Activated B cell treated with CpG ODN at 0.5 μM for 24 hours (primary cell): ENCODE measurements around the gene ANKS1B. TPM values are rescaled to one million over a fixed set of nuclear protein-coding genes. Genes with fewer than 3 reads are reported as not detected.

Experiments
- ATAC-seq: fragments of 200-7000 bp; cut with Tn5 transposase; one replicate; pipeline ENCODE4 v1.10.0; 2021; ENCODE audit warnings: low read depth, mild to moderate bottlenecking, moderate library complexity
- CTCF ChIA-PET: fragments of 350-600 bp; sonication (Branson Sonifier 250); formaldehyde crosslinking; loops from one replicate; lab custom pipeline; 2021; ENCODE audit warnings: antibody characterized with exemption; lab: Charles Lee
- POLR2A ChIA-PET: fragments of 350-600 bp; sonication (Branson Sonifier 250); formaldehyde crosslinking; loops from one replicate; lab custom pipeline; 2021; ENCODE audit warnings: antibody characterized with exemption; lab: Charles Lee
- DNase-seq: peaks from one replicate; pipeline ENCODE4 v3.0.0; 2022
- H3K27ac Mint-ChIP-seq: one replicate; pipeline ENCODE4 v1.8.0; 2020; ENCODE audit warnings: mixed read lengths
- H3K27me3 Mint-ChIP-seq: one replicate; pipeline ENCODE4 v1.8.0; 2021; ENCODE audit warnings: mixed read lengths
- H3K36me3 Mint-ChIP-seq: one replicate; pipeline ENCODE4 v1.8.0; 2021; ENCODE audit warnings: low read depth, mixed read lengths
- H3K4me1 Mint-ChIP-seq: one replicate; pipeline ENCODE4 v1.8.0; 2021; ENCODE audit warnings: mixed read lengths
- H3K4me3 Mint-ChIP-seq: one replicate; pipeline ENCODE4 v1.8.0; 2020; ENCODE audit warnings: mild to moderate bottlenecking, mixed read lengths
- H3K9me3 Mint-ChIP-seq: one replicate; pipeline ENCODE4 v1.8.0; 2020; ENCODE audit warnings: mixed read lengths
- CTCF ChIP-seq: fragments of 200-600 bp; IDR thresholded peaks from one replicate; pipeline ENCODE4 v1.8.0; 2022; ENCODE audit warnings: antibody characterized with exemption, mild to moderate bottlenecking
- intact Hi-C: fragments of 100-400 bp; cut with micrococcal nuclease; formaldehyde crosslinking; loops from one replicate; pipeline ENCODE4 v1.15.1; 2024
- total RNA-seq: library from RNA; stranded (reverse); gene quantifications from 2 replicates; pipeline ENCODE4 v1.2.3, GENCODE V29; 2022

The ANKS1B gene
- total RNA-seq, 1 donor from 2014 or later = not detected

GRCh38 chr12:99620159-99620479 is 364.6 kb downstream of the ANKS1B start:
- ATAC-seq (no peak), DNase-seq (no peak)
- H3K27ac Mint-ChIP-seq = no peak overlapping the region
- H3K4me3 Mint-ChIP-seq = no peak overlapping the region
- intact Hi-C loops = no loop called here
- H3K27me3 Mint-ChIP-seq = no peaks in the 10 kb centered on the region
- no peaks in the 10 kb centered on the region for H3K36me3 Mint-ChIP-seq
- no peak for TF ChIP-seq CTCF
- no peaks in the 10 kb centered on the region for H3K4me1 Mint-ChIP-seq
- CTCF ChIA-PET = no interaction called here
- POLR2A ChIA-PET = no interaction called here
- peaks cover 9% of the 10 kb centered on the region for H3K9me3 Mint-ChIP-seq

- ChIA-PET CTCF (no interaction called here), POLR2A (no interaction called here)
- no peak for DNase-seq
- Mint-ChIP-seq H3K27ac (no peak overlapping the region), H3K36me3 (no peaks in the 10 kb centered on the region), H3K27me3 (no peaks in the 10 kb centered on the region), H3K4me3 (no peak overlapping the region), H3K9me3 (peaks cover 9% of the 10 kb centered on the region), H3K4me1 (no peaks in the 10 kb centered on the region)
- no peak for TF ChIP-seq CTCF
- intact Hi-C loops = no loop called here
- no peak for ATAC-seq
Measured at GRCh38 chr12:99619389-99620158, 365.2 kb downstream of the ANKS1B start.

GRCh38 chr12:99618657-99619056 is 366.1 kb downstream of the ANKS1B start:
- ATAC-seq (no peak), DNase-seq (no peak)
- intact Hi-C loops = no loop called here
- peaks cover 9% of the 10 kb centered on the region for H3K9me3 Mint-ChIP-seq
- no peak for TF ChIP-seq CTCF
- no peak overlapping the region for H3K27ac Mint-ChIP-seq
- no peak overlapping the region for H3K4me3 Mint-ChIP-seq
- H3K4me1 Mint-ChIP-seq = no peaks in the 10 kb centered on the region
- CTCF ChIA-PET = no interaction called here
- POLR2A ChIA-PET = no interaction called here
- no peaks in the 10 kb centered on the region for H3K27me3 Mint-ChIP-seq
- H3K36me3 Mint-ChIP-seq = no peaks in the 10 kb centered on the region

- POLR2A ChIA-PET = no interaction called here
- no peak for ATAC-seq
- Mint-ChIP-seq H3K27ac (no peak overlapping the region), H3K4me3 (no peak overlapping the region), H3K9me3 (no peaks in the 10 kb centered on the region), H3K27me3 (no peaks in the 10 kb centered on the region), H3K4me1 (no peaks in the 10 kb centered on the region), H3K36me3 (no peaks in the 10 kb centered on the region)
- DNase-seq = no peak
- TF ChIP-seq CTCF = no peak
- CTCF ChIA-PET = no interaction called here
- intact Hi-C loops = no loop called here
Measured at GRCh38 chr12:99611599-99611998, 373.1 kb downstream of the ANKS1B start.

- no peak for TF ChIP-seq CTCF
- Mint-ChIP-seq H3K36me3 (no peaks in the 10 kb centered on the region), H3K4me3 (no peak overlapping the region), H3K9me3 (no peaks in the 10 kb centered on the region), H3K4me1 (no peaks in the 10 kb centered on the region), H3K27ac (no peak overlapping the region), H3K27me3 (no peaks in the 10 kb centered on the region)
- ATAC-seq = no peak
- DNase-seq = no peak
- ChIA-PET POLR2A (no interaction called here), CTCF (no interaction called here)
- intact Hi-C loops = no loop called here
Measured at GRCh38 chr12:99611117-99611516, 373.6 kb downstream of the ANKS1B start.
